DND-41 (cell line): ENCODE measurements around the gene HSPA8.

ENCODE experiments used
- CTCF ChIP-seq: IDR thresholded peaks from 2 replicates; pipeline ENCODE4 v1.5.1; 2012; ENCODE audit warnings: borderline replicate concordance, low read length, moderate library complexity, mild to moderate bottlenecking; ENCODE audit not compliant: poor library complexity, severe bottlenecking; ENCODE audit errors: extremely low read depth
- EZH2 ChIP-seq: IDR thresholded peaks from 3 replicates; pipeline ENCODE4 v1.6.1; 2012; ENCODE audit warnings: borderline replicate concordance, low read depth, mild to moderate bottlenecking, moderate library complexity, low read length, inconsistent platforms; ENCODE audit not compliant: severe bottlenecking

GRCh38 chr11:123083623-123084029 is 21.7 kb upstream of the HSPA8 start:
- no peak for TF ChIP-seq CTCF
- TF ChIP-seq EZH2, result no peak
